K562 (cell line): ENCODE measurements around the gene TERB1. TPM values are rescaled to one million over a fixed set of nuclear protein-coding genes. Genes with fewer than 3 reads are reported as not detected.

Source experiments
- ATAC-seq: fragments of 200-7000 bp; cut with Tn5 transposase; 3 replicates; pipeline ENCODE4 v1.9.1; 2020; ENCODE audit warnings: moderate library complexity
- BruUV-seq: library from RNA; stranded (reverse); fragments of 400-500 nt; replicated peaks from 2 replicates; lab custom pipeline; 2021; lab: Mats Ljungman, UMichigan
- CTCF ChIA-PET: fragments of 300-600 bp; formaldehyde crosslinking; extraction: SDS; loops from one replicate; lab custom pipeline; 2021; ENCODE audit warnings: low intra/inter-chr PET ratio; lab: Yijun Ruan, JAX
- POLR2A ChIA-PET: fragments of 300-600, 350-650 bp; sonication (Branson Sonifier 250); formaldehyde crosslinking; extraction: SDS; loops from one replicate; lab custom pipeline; 2021; ENCODE audit warnings: antibody characterized with exemption, inconsistent platforms; lab: Yijun Ruan, JAX
- DNase-seq, 4 experiments: peaks; one replicate each; pipeline versions ENCODE4 v3.0.0 to v3.0.0-alpha.2; 2011 to 2018; ENCODE audit warnings: low spot score in 3 of 4, mixed read lengths in 3 of 4; ENCODE audit errors: extremely low read depth in 1 of 4
- FAIRE-seq: peaks from 2 replicates; lab custom pipeline; 2011; peaks lifted over from hg19 to GRCh38; lab: Jason Lieb, UNC
- H2AFZ ChIP-seq: 2 replicates; pipeline ENCODE4 v1.6.0; 2011; ENCODE audit warnings: low read depth, low read length, control low read depth, inconsistent platforms
- H3K27ac ChIP-seq: fragments of 200-600 bp; 3 replicates; pipeline ENCODE4 v1.8.0; 2011; ENCODE audit warnings: low read depth, mild to moderate bottlenecking, control low read depth, inconsistent platforms, low read length, moderate library complexity, mixed read lengths; ENCODE audit errors: extremely low read depth
- H3K27me3 ChIP-seq, 2 experiments: fragments of 300-600 bp in 1 of 2; 2 replicates in 1 of 2; 3 replicates in 1 of 2; pipeline versions ENCODE4 v1.6.0 to v1.8.0; 2011; ENCODE audit warnings: inconsistent platforms in 2 of 2, low read length in 2 of 2, mild to moderate bottlenecking in 1 of 2, mixed read lengths in 1 of 2, moderate library complexity in 1 of 2; ENCODE audit not compliant: control insufficient read depth in 2 of 2, insufficient read depth in 2 of 2
- H3K36me3 ChIP-seq: fragments of 300-600 bp; 3 replicates; pipeline ENCODE4 v1.8.0; 2011; ENCODE audit warnings: mild to moderate bottlenecking, low read length, inconsistent platforms; ENCODE audit not compliant: control insufficient read depth, insufficient read depth
- H3K4me1 ChIP-seq, 2 experiments: fragments of 200-600 bp in 1 of 2; replicated peaks in 1 of 2; 2 replicates in 1 of 2; 3 replicates in 1 of 2; pipeline versions ENCODE4 v1.5.1 to v1.8.0; 2011; ENCODE audit warnings: inconsistent platforms in 2 of 2, low read length in 2 of 2, mild to moderate bottlenecking in 1 of 2, mixed read lengths in 1 of 2, moderate library complexity in 1 of 2; ENCODE audit not compliant: control insufficient read depth in 2 of 2, insufficient read depth in 2 of 2
- H3K4me2 ChIP-seq: 2 replicates; pipeline ENCODE4 v1.6.1; 2011; ENCODE audit warnings: low read length, control low read depth, inconsistent platforms, mixed read lengths; ENCODE audit not compliant: insufficient read depth
- H3K4me3 ChIP-seq: fragments of 200-600 bp; sonication (generic), shearing (Covaris generic); 2 replicates; pipeline ENCODE4 v1.5.1; 2016; ENCODE audit warnings: control low read depth, inconsistent platforms
- H3K79me2 ChIP-seq: fragments of 200-600 bp; 3 replicates; pipeline ENCODE4 v1.8.0; 2011; ENCODE audit warnings: low read length, inconsistent platforms; ENCODE audit not compliant: control insufficient read depth, insufficient read depth
- H3K9ac ChIP-seq, 2 experiments: 2 replicates each; pipeline versions ENCODE4 v1.6.0 to v1.6.1; 2011; ENCODE audit warnings: low read depth in 2 of 2, low read length in 2 of 2, control low read depth in 1 of 2, inconsistent platforms in 1 of 2, mild to moderate bottlenecking in 1 of 2, mixed read lengths in 1 of 2; ENCODE audit not compliant: insufficient read depth in 1 of 2
- H3K9me1 ChIP-seq: one replicate; pipeline ENCODE4 v1.6.0; 2011; ENCODE audit warnings: inconsistent platforms, mild to moderate bottlenecking, low read length, moderate library complexity; ENCODE audit not compliant: control insufficient read depth, insufficient read depth
- H3K9me3 ChIP-seq: replicated peaks from 2 replicates; pipeline ENCODE4 v1.5.1; 2011; ENCODE audit warnings: low read depth, low read length, inconsistent platforms; ENCODE audit not compliant: control insufficient read depth, insufficient read depth
- H4K20me1 ChIP-seq: replicated peaks from 2 replicates; pipeline ENCODE4 v1.6.1; 2011; ENCODE audit warnings: low read length, inconsistent platforms, mixed read lengths; ENCODE audit not compliant: control insufficient read depth, insufficient read depth
- BCOR ChIP-seq: fragments of 450-650 bp; IDR thresholded peaks from 2 replicates; pipeline ENCODE4 v1.6.1; 2016
- ERF ChIP-seq: fragments of 450-650 bp; formaldehyde crosslinking; IDR thresholded peaks from 2 replicates; pipeline ENCODE4 v1.4.0; 2020; ENCODE audit warnings: mild to moderate bottlenecking, mixed read lengths
- GTF2A2 ChIP-seq: IDR thresholded peaks from 2 replicates; pipeline ENCODE4 v1.6.1; 2016; ENCODE audit warnings: mild to moderate bottlenecking, missing genetic modification characterization, missing compliant biosample characterization
- IRF2 ChIP-seq: sonication (generic); formaldehyde crosslinking; IDR thresholded peaks from 2 replicates; pipeline ENCODE4 v1.8.1; 2022; ENCODE audit warnings: mild to moderate bottlenecking, missing genetic modification reagents
- MCM2 ChIP-seq: fragments of 450-650 bp; IDR thresholded peaks from 2 replicates; pipeline ENCODE4 v1.6.1; 2017; ENCODE audit warnings: low read depth, mild to moderate bottlenecking
- POU5F1 ChIP-seq: fragments of 150-350 bp; IDR thresholded peaks from 2 replicates; pipeline ENCODE4 v1.6.1; 2014; ENCODE audit warnings: borderline replicate concordance, low read length, low read depth, mild to moderate bottlenecking; ENCODE audit not compliant: partially characterized antibody
- RBM25 ChIP-seq: fragments of 200-400 bp; formaldehyde crosslinking; IDR thresholded peaks from 2 replicates; pipeline ENCODE4 v1.6.1; 2018; ENCODE audit warnings: low read length, low read depth, moderate library complexity; ENCODE audit not compliant: severe bottlenecking
- RFX5 ChIP-seq: IDR thresholded peaks from 2 replicates; pipeline ENCODE4 v1.6.1; 2011; ENCODE audit warnings: low read depth, mild to moderate bottlenecking, improper control_type of control experiment, low read length
- THAP12 ChIP-seq: fragments of 250-450 bp; sonication (Bioruptor Pico); IDR thresholded peaks from 2 replicates; pipeline ENCODE4 v1.9.0; 2021; ENCODE audit warnings: mild to moderate bottlenecking, inconsistent platforms
- ZBTB17 ChIP-seq: fragments of 450-650 bp; formaldehyde crosslinking; IDR thresholded peaks from 2 replicates; pipeline ENCODE4 v1.4.0; 2020; ENCODE audit warnings: mild to moderate bottlenecking
- ZEB2 ChIP-seq: fragments of 450-650 bp; IDR thresholded peaks from 2 replicates; pipeline ENCODE4 v1.6.1; 2016
- ZNF124 ChIP-seq: sonication (generic); formaldehyde crosslinking; IDR thresholded peaks from 2 replicates; pipeline ENCODE4 v1.8.1; 2022; ENCODE audit warnings: missing genetic modification reagents
- WGBS: fragments of 100-300 bp; shearing (Covaris generic); methylation state at CpG from one replicate; pipeline ENCODE4 v1.1.6; 2016; ENCODE audit warnings: low coverage, mixed read lengths; ENCODE audit not compliant: insufficient coverage; ENCODE audit errors: missing lambda C conversion rate; 5-methylcytosine and 5-hydroxymethylcytosine counted together
- in situ Hi-C: fragments of 300-500 bp; cut with MboI; formaldehyde crosslinking; loops from 4 replicates; pipeline ENCODE4 v1.15.0; 2018; ENCODE audit warnings: inconsistent platforms, mixed read lengths
- intact Hi-C: fragments of 100-400 bp; cut with micrococcal nuclease; formaldehyde crosslinking; loops from 2 replicates; pipeline ENCODE4 v1.14.2; 2022
- polyA plus RNA-seq, 8 experiments: library from polyadenylated mRNA; depleted of rRNA in 4 of 8; stranded (reverse) in 5 of 8; unstranded in 3 of 8; fragments of >200 nt; fragmentation: Nextera tagmentation in 2 of 8; fragmentation: Illumina TruSeq in 1 of 8; extraction: Ambion mirVana in 2 of 8; extraction: Trizol in 1 of 8; gene quantifications; 2 replicates each; pipeline versions ENCODE4 v1.2.1 to v1.2.3, GENCODE V29; 2011 to 2014; ENCODE audit warnings: inconsistent platforms in 1 of 8, missing spikeins in 1 of 8
- total RNA-seq, 7 experiments: library from RNA; depleted of rRNA in 6 of 7; stranded (reverse); fragments of >200 nt in 6 of 7; fragmentation: Illumina TruSeq in 2 of 7; extraction: Trizol in 2 of 7; gene quantifications; 2 replicates each; pipeline versions ENCODE4 v1.2.1 to v1.2.3, GENCODE V29; 2011 to 2021; ENCODE audit warnings: low replicate concordance in 1 of 7
- TF ChIP-seq, protein P1 (sequence below): sonication (generic); formaldehyde crosslinking; IDR thresholded peaks from 2 replicates; pipeline ENCODE4 v1.8.0; 2023; ENCODE audit warnings: mild to moderate bottlenecking, missing genetic modification reagents

Gene TERB1
- total and polyA plus RNA-seq, 9 of the 15 experiments (the other 6 are each of a cell fraction or from before 2014, with no cell fraction given) = not detected

GRCh38 chr16:66847533-66848067 is 46.2 kb upstream of the TERB1 start:
- H3K27me3 ChIP-seq = peaks cover 18 to 20% of the 10 kb centered on the region in 2 experiments; a peak in 4 of 5 replicates
- intact Hi-C loops (no loop called here), in situ Hi-C loops (no loop called here)
- H3K4me1 ChIP-seq = peaks cover 12 to 21% of the 10 kb centered on the region in 2 experiments; a peak in 3 of 5 replicates
- H3K9me1 ChIP-seq = no peaks in the 10 kb centered on the region
- ChIA-PET POLR2A (interaction anchor here (0.7 to 1.0 kb wide), 3 partner anchors 16 to 223 kb away, joined by 3 read pairs; partner anchors contain the start of gene NAE1), CTCF (no interaction called here)
- no peak overlapping the region for H3K4me2 ChIP-seq
- no peak overlapping the region for H3K4me3 ChIP-seq
- no peaks in the 10 kb centered on the region for H3K9me3 ChIP-seq
- peak overlapping the region; percentile 1; the same call in 1 of the 2 replicates for H2AFZ ChIP-seq
- 0 out of 2 replicates have a peak, but pooled peaks have one; percentile 26 for TF ChIP-seq BCOR
- TF ChIP-seq RBM25 = peak; percentile 54
- no peak for TF ChIP-seq ZNF124 (CRISPR knock-in tag)
- FAIRE-seq (peak; percentile 69), ATAC-seq (no peak), DNase-seq (peak in 1 of 4 experiments; percentile 1)
- 0 out of 2 replicates have a peak, but pooled peaks cover 4% of the 10 kb centered on the region for H4K20me1 ChIP-seq
- no TSS peak for BruUV-seq
- no peaks in the 10 kb centered on the region for H3K79me2 ChIP-seq
- 20% methylated on average over 6 of the region's 6 CpGs for WGBS
- H3K9ac ChIP-seq = no peak overlapping the region
- H3K36me3 ChIP-seq = no peaks in the 10 kb centered on the region
- no peak overlapping the region for H3K27ac ChIP-seq

DNA sequence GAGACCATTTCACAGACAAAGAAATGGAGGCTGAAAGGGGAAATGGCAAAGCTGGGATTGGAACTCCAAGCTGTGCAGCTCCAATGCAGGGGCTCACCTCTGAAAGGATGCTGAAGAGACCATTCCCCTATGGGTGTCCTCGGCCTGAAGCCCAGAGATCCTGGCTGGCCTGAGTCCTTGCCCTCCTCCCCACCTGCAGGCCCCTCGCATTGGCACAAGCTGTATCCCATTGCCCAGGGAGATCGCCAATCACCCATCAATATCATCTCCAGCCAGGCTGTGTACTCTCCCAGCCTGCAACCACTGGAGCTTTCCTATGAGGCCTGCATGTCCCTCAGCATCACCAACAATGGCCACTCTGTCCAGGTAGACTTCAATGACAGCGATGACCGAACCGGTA is 45.4 kb upstream of the TERB1 start:
- no peaks in the 10 kb centered on the region for H3K9me3 ChIP-seq
- no peaks in the 10 kb centered on the region for H3K79me2 ChIP-seq
- no peak overlapping the region for H2AFZ ChIP-seq
- no peak overlapping the region for H3K27ac ChIP-seq
- ChIA-PET CTCF (interaction anchor here (0.7 kb wide), 1 partner anchor 14 kb away, joined by 3 read pairs; no protein-coding TSS in a partner anchor), POLR2A (interaction anchor here (0.7 to 1.0 kb wide), 3 partner anchors 9 to 17 kb away, joined by 3 read pairs; partner anchors contain the start of gene NAE1)
- no peak for ATAC-seq
- 34% methylated on average over 6 of the region's 6 CpGs for WGBS
- FAIRE-seq = no peak
- no peaks in the 10 kb centered on the region for H3K9me1 ChIP-seq
- peak in 1 of 4 experiments; percentile 4 for DNase-seq
- no peaks in the 10 kb centered on the region for H3K36me3 ChIP-seq
- H4K20me1 ChIP-seq = 0 out of 2 replicates have a peak, but pooled peaks cover 4% of the 10 kb centered on the region
- H3K4me2 ChIP-seq = no peak overlapping the region
- H3K4me1 ChIP-seq = peaks cover 12 to 22% of the 10 kb centered on the region in 2 experiments; a peak in 3 of 5 replicates
- BruUV-seq = no TSS peak
- intact Hi-C loops (no loop called here), in situ Hi-C loops (no loop called here)
- peaks cover 18 to 20% of the 10 kb centered on the region in 2 experiments; a peak in 4 of 5 replicates for H3K27me3 ChIP-seq
- no peak overlapping the region for H3K4me3 ChIP-seq
- H3K9ac ChIP-seq = no peak overlapping the region
- TF ChIP-seq RFX5 (no peak), MCM2 (no peak), THAP12 (CRISPR knock-in tag) (no peak), ERF (no peak), ZEB2 (no peak), POU5F1 (no peak), ZBTB17 (no peak), IRF2 (CRISPR knock-in tag) (no peak), GTF2A2 (tag) (no peak)
- TF ChIP-seq, protein P1, sequence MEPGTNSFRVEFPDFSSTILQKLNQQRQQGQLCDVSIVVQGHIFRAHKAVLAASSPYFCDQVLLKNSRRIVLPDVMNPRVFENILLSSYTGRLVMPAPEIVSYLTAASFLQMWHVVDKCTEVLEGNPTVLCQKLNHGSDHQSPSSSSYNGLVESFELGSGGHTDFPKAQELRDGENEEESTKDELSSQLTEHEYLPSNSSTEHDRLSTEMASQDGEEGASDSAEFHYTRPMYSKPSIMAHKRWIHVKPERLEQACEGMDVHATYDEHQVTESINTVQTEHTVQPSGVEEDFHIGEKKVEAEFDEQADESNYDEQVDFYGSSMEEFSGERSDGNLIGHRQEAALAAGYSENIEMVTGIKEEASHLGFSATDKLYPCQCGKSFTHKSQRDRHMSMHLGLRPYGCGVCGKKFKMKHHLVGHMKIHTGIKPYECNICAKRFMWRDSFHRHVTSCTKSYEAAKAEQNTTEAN = no peak
